WTC11 (cell line): ENCODE measurements around the gene TASP1. TPM values are rescaled to one million over a fixed set of nuclear protein-coding genes. Genes with fewer than 3 reads are reported as not detected.

Experiments
- ATAC-seq: fragments of 200-7000 bp; cut with Tn5 transposase; 2 replicates; pipeline ENCODE4 v1.10.0; 2021; ENCODE audit warnings: mild to moderate bottlenecking, moderate library complexity
- CTCF ChIA-PET: fragments of 300-600 bp; sonication (Branson Sonifier 250); formaldehyde crosslinking; loops from one replicate; lab custom pipeline; 2021; ENCODE audit warnings: antibody characterized with exemption; lab: Charles Lee
- POLR2A ChIA-PET: fragments of 350-600 bp; sonication (Branson Sonifier 250); formaldehyde crosslinking; loops from one replicate; lab custom pipeline; 2021; ENCODE audit warnings: antibody characterized with exemption; lab: Charles Lee
- DNase-seq: peaks from one replicate; pipeline ENCODE4 v3.0.0; 2021; ENCODE audit warnings: low spot score
- H3K27ac Mint-ChIP-seq: 2 replicates; pipeline ENCODE4 v1.8.0; 2021; ENCODE audit warnings: mixed read lengths
- H3K27me3 Mint-ChIP-seq: 2 replicates; pipeline ENCODE4 v1.8.0; 2021; ENCODE audit warnings: low read depth, mild to moderate bottlenecking, moderate library complexity, mixed read lengths
- H3K36me3 Mint-ChIP-seq: 2 replicates; pipeline ENCODE4 v1.8.0; 2021; ENCODE audit warnings: mixed read lengths
- H3K4me1 Mint-ChIP-seq: 2 replicates; pipeline ENCODE4 v1.8.0; 2022; ENCODE audit warnings: mixed read lengths
- H3K4me3 Mint-ChIP-seq: 2 replicates; pipeline ENCODE4 v1.8.0; 2021; ENCODE audit warnings: mild to moderate bottlenecking, moderate library complexity, mixed read lengths
- H3K9me3 Mint-ChIP-seq: 2 replicates; pipeline ENCODE4 v1.8.0; 2021; ENCODE audit warnings: mixed read lengths
- E2F4 ChIP-seq: sonication (generic); formaldehyde crosslinking; IDR thresholded peaks from 2 replicates; pipeline ENCODE4 v1.8.1; 2022; ENCODE audit warnings: low read depth, mild to moderate bottlenecking, moderate library complexity, missing genetic modification reagents, borderline replicate concordance
- EMX1 ChIP-seq: fragments of 250-450 bp; sonication (Bioruptor Pico); IDR thresholded peaks from 2 replicates; pipeline ENCODE4 v1.8.0; 2021; ENCODE audit warnings: mild to moderate bottlenecking
- FOXJ3 ChIP-seq: sonication (generic); formaldehyde crosslinking; IDR thresholded peaks from 2 replicates; pipeline ENCODE4 v1.9.0; 2021; ENCODE audit warnings: missing genetic modification reagents, mild to moderate bottlenecking, borderline replicate concordance
- JAZF1 ChIP-seq: fragments of 250-450 bp; sonication (Bioruptor Pico); IDR thresholded peaks from 2 replicates; pipeline ENCODE4 v1.9.0; 2021; ENCODE audit warnings: moderate library complexity, mild to moderate bottlenecking, inconsistent platforms
- MXD4 ChIP-seq: fragments of 250-450 bp; sonication (Bioruptor Pico); IDR thresholded peaks from 2 replicates; pipeline ENCODE4 v1.8.0; 2021; ENCODE audit warnings: mild to moderate bottlenecking, moderate library complexity, borderline replicate concordance
- NFATC4 ChIP-seq: fragments of 250-450 bp; sonication (Bioruptor Pico); IDR thresholded peaks from 2 replicates; pipeline ENCODE4 v1.9.0; 2021; ENCODE audit warnings: mild to moderate bottlenecking
- NFE2L1 ChIP-seq: sonication (generic); formaldehyde crosslinking; IDR thresholded peaks from 2 replicates; pipeline ENCODE4 v1.8.1; 2023; ENCODE audit warnings: missing genetic modification reagents
- NR2C2 ChIP-seq: sonication (generic); formaldehyde crosslinking; IDR thresholded peaks from 2 replicates; pipeline ENCODE4 v1.8.0; 2022; ENCODE audit warnings: mild to moderate bottlenecking, missing genetic modification reagents
- PRRX2 ChIP-seq: fragments of 250-450 bp; sonication (Bioruptor Pico); IDR thresholded peaks from 2 replicates; pipeline ENCODE4 v1.8.0; 2021; ENCODE audit warnings: mild to moderate bottlenecking
- RORB ChIP-seq: fragments of 250-450 bp; sonication (Bioruptor Pico); IDR thresholded peaks from 2 replicates; pipeline ENCODE4 v1.9.0; 2021; ENCODE audit warnings: mild to moderate bottlenecking
- SMAD4 ChIP-seq: sonication (generic); formaldehyde crosslinking; IDR thresholded peaks from 2 replicates; pipeline ENCODE4 v1.8.0; 2022; ENCODE audit warnings: mild to moderate bottlenecking, missing genetic modification reagents
- STAT6 ChIP-seq: sonication (generic); formaldehyde crosslinking; conservative IDR thresholded peaks from 2 replicates; pipeline ENCODE4 v1.8.1; 2023; ENCODE audit warnings: mild to moderate bottlenecking, low read depth, missing genetic modification reagents, moderate library complexity
- TCF7 ChIP-seq: sonication (generic); formaldehyde crosslinking; IDR thresholded peaks from 2 replicates; pipeline ENCODE4 v1.8.0; 2022; ENCODE audit warnings: mild to moderate bottlenecking, low read depth, missing genetic modification reagents, moderate library complexity
- TEAD4 ChIP-seq: sonication (generic); formaldehyde crosslinking; IDR thresholded peaks from 2 replicates; pipeline ENCODE4 v1.8.0; 2022; ENCODE audit warnings: mild to moderate bottlenecking, missing genetic modification reagents
- ZNF138 ChIP-seq: sonication (generic); formaldehyde crosslinking; conservative IDR thresholded peaks from 2 replicates; pipeline ENCODE4 v1.8.1; 2022; ENCODE audit warnings: mild to moderate bottlenecking, moderate library complexity, missing genetic modification reagents
- ZNF263 ChIP-seq: sonication (generic); formaldehyde crosslinking; IDR thresholded peaks from 2 replicates; pipeline ENCODE4 v1.8.1; 2022; ENCODE audit warnings: low read depth, mild to moderate bottlenecking, moderate library complexity, missing genetic modification reagents
- ZNF416 ChIP-seq: fragments of 250-450 bp; sonication (Bioruptor Pico); IDR thresholded peaks from 2 replicates; pipeline ENCODE4 v1.9.0; 2021; ENCODE audit warnings: mild to moderate bottlenecking, inconsistent platforms
- total RNA-seq: library from RNA; stranded (reverse); gene quantifications from 3 replicates; pipeline ENCODE4 v1.2.3, GENCODE V29; 2021
- TF ChIP-seq, protein P1 (sequence below): sonication (generic); formaldehyde crosslinking; IDR thresholded peaks from 2 replicates; pipeline ENCODE4 v1.8.0; 2022; ENCODE audit warnings: mild to moderate bottlenecking, missing genetic modification reagents
- TF ChIP-seq, protein P2 (sequence below): sonication (generic); formaldehyde crosslinking; IDR thresholded peaks from 2 replicates; pipeline ENCODE4 v1.8.1; 2023; ENCODE audit warnings: mild to moderate bottlenecking, missing genetic modification reagents, moderate library complexity
- TF ChIP-seq, protein P3 (sequence below): sonication (generic); formaldehyde crosslinking; IDR thresholded peaks from 2 replicates; pipeline ENCODE4 v1.8.1; 2023; ENCODE audit warnings: mild to moderate bottlenecking, moderate library complexity, missing genetic modification reagents

TASP1 gene
- total RNA-seq, 1 experiment from 2014 or later: 12.4 TPM

- ATAC-seq: no peak
- Mint-ChIP-seq H3K4me1 (0 out of 2 replicates have a peak, but pooled peaks cover 2% of the 10 kb centered on the region), H3K27ac (no peak overlapping the region), H3K27me3 (no peaks in the 10 kb centered on the region), H3K9me3 (peaks cover 10% of the 10 kb centered on the region), H3K36me3 (peaks cover 21% of the 10 kb centered on the region), H3K4me3 (no peak overlapping the region)
- no peak for TF ChIP-seq ZNF416 (CRISPR knock-in tag)
- no peak for TF ChIP-seq RORB (CRISPR knock-in tag)
- TF ChIP-seq NR2C2 (CRISPR knock-in tag): no peak
- TF ChIP-seq MXD4 (CRISPR knock-in tag): no peak
- no peak for TF ChIP-seq STAT6 (CRISPR knock-in tag)
- TF ChIP-seq FOXJ3 (CRISPR knock-in tag): no peak
- TF ChIP-seq E2F4 (CRISPR knock-in tag): no peak
- no peak for TF ChIP-seq JAZF1 (CRISPR knock-in tag)
- TF ChIP-seq, protein P1, sequence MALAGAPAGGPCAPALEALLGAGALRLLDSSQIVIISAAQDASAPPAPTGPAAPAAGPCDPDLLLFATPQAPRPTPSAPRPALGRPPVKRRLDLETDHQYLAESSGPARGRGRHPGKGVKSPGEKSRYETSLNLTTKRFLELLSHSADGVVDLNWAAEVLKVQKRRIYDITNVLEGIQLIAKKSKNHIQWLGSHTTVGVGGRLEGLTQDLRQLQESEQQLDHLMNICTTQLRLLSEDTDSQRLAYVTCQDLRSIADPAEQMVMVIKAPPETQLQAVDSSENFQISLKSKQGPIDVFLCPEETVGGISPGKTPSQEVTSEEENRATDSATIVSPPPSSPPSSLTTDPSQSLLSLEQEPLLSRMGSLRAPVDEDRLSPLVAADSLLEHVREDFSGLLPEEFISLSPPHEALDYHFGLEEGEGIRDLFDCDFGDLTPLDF (CRISPR knock-in tag): no peak
- no peak for TF ChIP-seq EMX1 (CRISPR knock-in tag)
- DNase-seq: no peak
- CTCF ChIA-PET: no interaction called here
- POLR2A ChIA-PET: no interaction called here
Measured at GRCh38 chr20:13517831-13518230, 120.9 kb downstream of the TASP1 start.

- H3K9me3 Mint-ChIP-seq: peaks cover 14% of the 10 kb centered on the region
- 0 out of 2 replicates have a peak, but pooled peaks cover 2% of the 10 kb centered on the region for H3K4me1 Mint-ChIP-seq
- ATAC-seq: no peak
Measured at GRCh38 chr20:13515796-13516558, 122.8 kb downstream of the TASP1 start.

More at GRCh38 chr20:13515796-13516558, 122.8 kb downstream of the TASP1 start:
- POLR2A ChIA-PET: interaction anchor here (0.7 kb wide), 1 partner anchor 186 kb away, joined by 5 read pairs; no protein-coding TSS in a partner anchor
- H3K27me3 Mint-ChIP-seq: no peaks in the 10 kb centered on the region
- peaks cover 25% of the 10 kb centered on the region for H3K36me3 Mint-ChIP-seq
- CTCF ChIA-PET: interaction anchor here (0.8 kb wide), 1 partner anchor 31 kb away, joined by 3 read pairs; no protein-coding TSS in a partner anchor
- H3K4me3 Mint-ChIP-seq: no peak overlapping the region
- TF ChIP-seq TEAD4 (CRISPR knock-in tag): no peak
- no peak for TF ChIP-seq NFE2L1 (CRISPR knock-in tag)
- TF ChIP-seq ZNF138 (CRISPR knock-in tag): no peak
- TF ChIP-seq ZNF263 (CRISPR knock-in tag): no peak
- no peak for TF ChIP-seq TCF7 (CRISPR knock-in tag)
- no peak for TF ChIP-seq NFATC4 (CRISPR knock-in tag)
- TF ChIP-seq, protein P2, sequence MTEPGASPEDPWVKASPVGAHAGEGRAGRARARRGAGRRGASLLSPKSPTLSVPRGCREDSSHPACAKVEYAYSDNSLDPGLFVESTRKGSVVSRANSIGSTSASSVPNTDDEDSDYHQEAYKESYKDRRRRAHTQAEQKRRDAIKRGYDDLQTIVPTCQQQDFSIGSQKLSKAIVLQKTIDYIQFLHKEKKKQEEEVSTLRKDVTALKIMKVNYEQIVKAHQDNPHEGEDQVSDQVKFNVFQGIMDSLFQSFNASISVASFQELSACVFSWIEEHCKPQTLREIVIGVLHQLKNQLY: no peak
- TF ChIP-seq SMAD4 (CRISPR knock-in tag): no peak
- TF ChIP-seq, protein P3, sequence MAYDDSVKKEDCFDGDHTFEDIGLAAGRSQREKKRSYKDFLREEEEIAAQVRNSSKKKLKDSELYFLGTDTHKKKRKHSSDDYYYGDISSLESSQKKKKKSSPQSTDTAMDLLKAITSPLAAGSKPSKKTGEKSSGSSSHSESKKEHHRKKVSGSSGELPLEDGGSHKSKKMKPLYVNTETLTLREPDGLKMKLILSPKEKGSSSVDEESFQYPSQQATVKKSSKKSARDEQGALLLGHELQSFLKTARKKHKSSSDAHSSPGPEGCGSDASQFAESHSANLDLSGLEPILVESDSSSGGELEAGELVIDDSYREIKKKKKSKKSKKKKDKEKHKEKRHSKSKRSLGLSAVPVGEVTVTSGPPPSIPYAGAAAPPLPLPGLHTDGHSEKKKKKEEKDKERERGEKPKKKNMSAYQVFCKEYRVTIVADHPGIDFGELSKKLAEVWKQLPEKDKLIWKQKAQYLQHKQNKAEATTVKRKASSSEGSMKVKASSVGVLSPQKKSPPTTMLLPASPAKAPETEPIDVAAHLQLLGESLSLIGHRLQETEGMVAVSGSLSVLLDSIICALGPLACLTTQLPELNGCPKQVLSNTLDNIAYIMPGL (CRISPR knock-in tag): no peak
- TF ChIP-seq PRRX2 (CRISPR knock-in tag): no peak
- H3K27ac Mint-ChIP-seq: no peak overlapping the region
- no peak for DNase-seq
